ENCODE measurements around the gene TANC1. TPM values are rescaled to one million over a fixed set of nuclear protein-coding genes. Genes with fewer than 3 reads are reported as not detected.

TANC1 gene
- total RNA-seq, 1 experiment from 2014 or later = 2.5 TPM

- no peak overlapping the region for H2AK5ac ChIP-seq (ENCODE audit: insufficient read length, low read length)
- no peak overlapping the region for H2AFZ ChIP-seq (ENCODE audit: low read length)
- H3K4me1 ChIP-seq (ENCODE audit: insufficient read depth, low read length) = no peaks in the 10 kb centered on the region
- no peaks in the 10 kb centered on the region for H3K27me3 Mint-ChIP-seq (ENCODE audit: low read depth)
- no peaks in the 10 kb centered on the region for H3K23me2 ChIP-seq (ENCODE audit: insufficient read length, low read depth, low read length, poor library complexity, severe bottlenecking)
- H3K79me2 ChIP-seq (ENCODE audit: insufficient read depth, low read length) = no peaks in the 10 kb centered on the region
- H2BK15ac ChIP-seq (ENCODE audit: low read depth, low read length) = no peak overlapping the region
- H3K4me3 Mint-ChIP-seq = no peak overlapping the region
- H4K20me1 ChIP-seq (ENCODE audit: control insufficient read depth, insufficient read depth, insufficient read length) = no peaks in the 10 kb centered on the region
- no peak overlapping the region for H3K27ac Mint-ChIP-seq
- H3K79me1 ChIP-seq (ENCODE audit: insufficient read depth, low read depth, low read length, poor library complexity, severe bottlenecking) = no peaks in the 10 kb centered on the region
- no peak overlapping the region for H4K91ac ChIP-seq (ENCODE audit: insufficient read length, low read depth, low read length)
- H3T11ph ChIP-seq (ENCODE audit: low read length) = no peak overlapping the region
- H3K9me3 ChIP-seq (ENCODE audit: control insufficient read depth, low read depth, low read length) = peaks cover 3% of the 10 kb centered on the region
- no peak for TF ChIP-seq CTCF (conservative IDR thresholded peaks at IDR 0.05)
- no peak overlapping the region for H3K18ac ChIP-seq (ENCODE audit: insufficient read length, low read depth, low read length)
- no peak overlapping the region for H3K9ac ChIP-seq (ENCODE audit: extremely low read depth, insufficient read length, low read length)
- no peak for DNase-seq
- no peak overlapping the region for H2BK120ac ChIP-seq (ENCODE audit: low read depth, low read length, poor library complexity, severe bottlenecking)
- H4K5ac ChIP-seq (ENCODE audit: insufficient read length, low read depth, low read length) = no peak overlapping the region
- no peak overlapping the region for H3K23ac ChIP-seq (ENCODE audit: insufficient read length, low read depth, low read length)
- H3K4ac ChIP-seq (ENCODE audit: low read depth, low read length) = no peak overlapping the region
- no peak overlapping the region for H3K27ac ChIP-seq (ENCODE audit: insufficient read length, low read depth, low read length)
- H3K36me3 Mint-ChIP-seq (ENCODE audit: insufficient read depth in 1 of 3, low read depth in 3 of 3) = peaks cover 21 to 31% (median 27%) of the 10 kb centered on the region in 3 experiments
- H2BK12ac ChIP-seq (ENCODE audit: insufficient read length, low read depth, low read length) = no peak overlapping the region
- no peak overlapping the region for H3K14ac ChIP-seq (ENCODE audit: insufficient read depth, low read length)
- H3K9me3 Mint-ChIP-seq = peaks cover 21 to 23% of the 10 kb centered on the region in 2 experiments
- no peak overlapping the region for H2BK20ac ChIP-seq (ENCODE audit: low read depth, low read length, poor library complexity, severe bottlenecking)
- H3K27me3 ChIP-seq (ENCODE audit: insufficient read depth, low read length) = no peaks in the 10 kb centered on the region
- peaks cover 5 to 8% of the 10 kb centered on the region in 2 experiments for H3K4me1 Mint-ChIP-seq
- no peak overlapping the region for H4K8ac ChIP-seq (replicated peaks; ENCODE audit: insufficient read length, low read depth, low read length)
- H2BK5ac ChIP-seq (ENCODE audit: insufficient read length, low read length) = no peak overlapping the region
- H3K56ac ChIP-seq (ENCODE audit: insufficient read length, low read depth, low read length) = no peak overlapping the region
- no peak overlapping the region for H3K4me2 ChIP-seq (ENCODE audit: insufficient read depth, insufficient read length, low read length)
These were observed 42.5 kb downstream of the TANC1 start for GRCh38 chr2:159010963-159011362.
